GM18520 (cell line): ENCODE data around the gene PPBP.
"Not testable (repeated sequence)": the region's sequence is repeated elsewhere in the genome, so short reads cannot be mapped to it uniquely, and the experiment has no call there.

Experiments used
- ATAC-seq: cut with Tn5 transposase; IDR thresholded peaks from one replicate; pipeline ENCODE4 v1.9.1; 2021; ENCODE audit not compliant: unreplicated experiment

Gene PPBP

DNA sequence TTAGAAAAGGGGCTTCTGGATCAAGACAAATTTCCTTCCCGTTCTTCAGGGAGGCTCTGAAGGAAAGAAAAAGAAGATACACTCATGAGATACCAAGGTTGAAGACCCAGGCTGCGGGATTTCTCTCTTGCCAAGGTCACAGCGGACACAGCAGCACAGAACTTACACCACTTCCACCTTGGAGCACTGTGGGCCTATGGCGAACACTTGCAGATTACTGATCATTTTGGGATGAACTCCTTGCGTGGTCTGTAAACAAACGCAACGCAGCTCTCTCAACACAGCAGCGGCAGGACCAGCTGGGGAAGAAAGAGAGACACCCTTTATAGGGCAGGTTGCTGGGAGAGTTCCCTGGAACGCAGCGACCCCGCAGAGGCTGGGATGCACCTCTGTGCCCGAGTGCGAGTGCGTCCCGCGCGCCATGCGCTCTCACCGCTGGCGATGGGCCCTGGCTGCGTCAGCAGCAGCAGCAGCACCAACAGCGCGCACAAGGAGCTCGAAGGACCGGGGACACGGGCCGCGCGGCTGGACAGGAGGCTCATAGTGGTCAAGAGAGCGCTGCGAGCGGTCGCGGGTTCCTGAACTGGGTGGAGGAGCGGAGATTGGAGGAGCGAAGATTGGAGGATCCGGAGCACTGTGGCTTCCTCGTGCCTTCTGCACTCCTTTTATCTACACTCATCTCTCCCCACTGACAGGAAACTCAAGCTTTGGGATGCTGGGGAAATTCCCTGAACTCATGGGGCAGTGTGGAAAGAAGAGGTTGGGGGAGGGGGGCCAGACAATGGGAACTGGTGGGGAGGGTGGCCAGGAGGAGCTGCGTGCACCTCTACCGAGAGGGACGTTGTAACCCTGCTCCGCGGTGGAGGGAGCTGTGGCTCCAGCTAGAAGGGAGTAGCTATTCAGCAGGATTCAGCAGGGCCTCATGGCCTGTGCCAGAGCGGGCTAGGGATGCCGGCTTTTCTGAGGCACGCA is 10.3 kb upstream of the PPBP start, which contains the start of gene CXCL5:
TSS of gene CXCL5 (minus strand) at position 638 of the 972 bp plus-strand sequence. CDS start at position 542, 96 bp downstream.
- ATAC-seq, result no peak

- no peak for ATAC-seq
Observed at GRCh38 chr4:73992050-73992449, 4.1 kb upstream of the PPBP start.

GRCh38 chr4:73991742-73992000 is 3.7 kb upstream of the PPBP start:
- no peak for ATAC-seq

DNA sequence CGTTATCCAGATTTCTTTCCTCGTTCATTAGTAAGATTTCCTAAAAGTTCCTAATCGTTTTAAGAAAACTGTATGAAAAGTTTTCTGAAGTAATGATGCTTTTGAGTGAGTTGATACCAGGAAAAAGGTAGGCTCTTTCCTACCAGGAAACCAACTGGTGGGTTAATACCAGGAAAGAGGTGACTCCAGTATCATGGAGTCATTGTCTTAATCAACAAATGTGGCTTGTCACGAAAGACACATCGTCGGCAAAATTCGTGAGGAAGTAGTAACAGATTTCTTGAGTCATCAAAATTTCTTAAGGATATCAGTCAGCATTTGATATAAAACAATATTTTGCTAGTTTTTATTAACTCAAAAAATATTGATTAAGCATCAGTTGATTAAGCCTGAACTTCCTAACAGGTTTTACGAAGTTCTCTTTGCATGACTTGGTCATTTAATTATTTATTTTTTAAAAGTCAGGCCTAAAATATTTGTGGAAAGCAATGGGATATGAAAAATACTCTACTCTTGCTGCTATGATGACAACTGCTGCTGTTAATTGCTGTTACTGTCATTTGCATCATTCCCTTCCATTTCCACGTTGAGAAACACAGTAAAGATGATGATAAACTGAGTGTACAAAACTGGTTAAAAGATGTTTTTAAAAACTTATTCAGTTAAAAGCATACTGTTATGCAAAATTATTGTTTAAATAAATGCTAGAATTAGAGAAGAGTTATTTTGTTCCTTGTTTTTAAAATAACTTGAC is 3.2 kb upstream of the PPBP start:
- ATAC-seq, result no peak

GRCh38 chr4:73989928-73990327 is 1.9 kb upstream of the PPBP start:
- ATAC-seq, result no peak

GRCh38 chr4:73989031-73989430 is 1.0 kb upstream of the PPBP start:
- ATAC-seq, result no peak

DNA sequence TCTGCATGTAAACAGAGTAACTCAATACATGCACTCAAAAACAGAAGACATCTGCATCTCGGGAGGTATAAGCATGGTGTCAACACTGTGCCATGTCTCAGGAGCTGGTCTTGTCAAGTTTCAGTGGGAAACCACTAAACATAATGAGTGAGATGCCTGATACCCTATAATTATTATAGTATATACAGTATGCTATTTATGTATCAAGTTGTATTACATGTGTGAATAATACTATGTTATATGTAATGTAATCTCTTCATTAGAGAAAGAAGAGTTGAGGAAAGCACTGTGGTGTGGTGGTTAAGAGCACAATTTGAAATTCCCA is 2.5 kb downstream of the PPBP start:
- no peak for ATAC-seq

DNA sequence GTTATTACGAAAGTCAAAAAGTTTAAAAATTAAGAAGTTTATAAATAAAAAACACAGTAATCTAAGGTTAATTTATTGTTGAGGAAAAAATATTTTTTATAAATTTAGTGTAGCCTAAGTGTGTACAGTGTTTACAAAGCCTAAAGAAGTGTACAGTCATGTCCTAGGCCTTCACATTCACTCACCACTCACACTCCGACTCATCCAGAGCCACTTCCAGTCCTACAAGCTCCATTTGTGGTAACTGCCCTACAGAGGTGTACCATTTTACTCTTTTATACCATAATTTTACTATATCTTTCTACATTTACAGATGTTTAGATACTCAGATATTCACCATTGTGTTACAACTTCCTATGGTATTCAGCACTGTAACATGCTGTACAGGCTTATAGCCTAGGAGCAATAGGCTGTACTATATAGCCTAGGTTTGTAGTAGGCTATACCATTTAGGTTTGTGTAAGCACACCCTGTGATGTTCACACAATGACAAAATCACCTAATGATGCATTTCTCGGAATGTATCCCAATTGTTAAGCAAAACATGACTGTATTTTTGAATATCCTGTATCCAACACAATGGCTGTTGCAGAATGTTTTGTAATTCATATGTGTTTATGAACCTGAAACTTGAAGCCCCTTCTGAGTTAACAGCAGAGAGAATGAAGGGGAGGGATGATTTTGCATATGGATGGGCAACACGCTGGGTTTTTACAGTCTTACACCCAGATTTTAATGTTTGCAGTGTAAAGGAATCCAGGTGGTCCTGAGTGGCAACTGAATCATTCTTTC is 3.1 kb downstream of the PPBP start:
- ATAC-seq, result no peak

DNA sequence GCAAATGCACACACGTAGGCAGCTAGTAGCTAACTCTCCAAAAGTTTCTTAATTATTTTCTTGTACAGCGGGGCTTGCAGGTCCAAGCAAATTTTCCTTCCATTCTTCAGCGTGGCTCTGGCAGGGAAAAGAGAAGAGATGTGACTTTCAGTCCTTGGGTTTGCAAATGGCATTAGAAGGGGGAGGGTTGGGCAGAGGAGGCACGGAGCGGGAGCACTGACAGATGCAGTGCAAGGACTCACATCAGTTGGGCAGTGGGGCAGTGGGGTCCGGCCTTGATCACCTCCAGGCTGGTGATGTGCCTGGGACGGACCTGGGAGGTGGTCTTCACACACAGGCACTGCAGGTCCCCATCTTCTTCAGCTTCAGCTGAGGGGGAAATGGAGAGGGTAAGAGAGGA is 6.8 kb downstream of the PPBP start:
- not testable (repeated sequence) for ATAC-seq

- ATAC-seq, result no peak
Observed at GRCh38 chr4:73979407-73979957, 8.5 kb downstream of the PPBP start.

GRCh38 chr4:73978886-73979285 is 9.1 kb downstream of the PPBP start:
- no peak for ATAC-seq

- ATAC-seq, result no peak
Observed at GRCh38 chr4:73976716-73977115, 11.3 kb downstream of the PPBP start.

GRCh38 chr4:73976217-73976616 is 11.8 kb downstream of the PPBP start:
- ATAC-seq, result no peak

DNA sequence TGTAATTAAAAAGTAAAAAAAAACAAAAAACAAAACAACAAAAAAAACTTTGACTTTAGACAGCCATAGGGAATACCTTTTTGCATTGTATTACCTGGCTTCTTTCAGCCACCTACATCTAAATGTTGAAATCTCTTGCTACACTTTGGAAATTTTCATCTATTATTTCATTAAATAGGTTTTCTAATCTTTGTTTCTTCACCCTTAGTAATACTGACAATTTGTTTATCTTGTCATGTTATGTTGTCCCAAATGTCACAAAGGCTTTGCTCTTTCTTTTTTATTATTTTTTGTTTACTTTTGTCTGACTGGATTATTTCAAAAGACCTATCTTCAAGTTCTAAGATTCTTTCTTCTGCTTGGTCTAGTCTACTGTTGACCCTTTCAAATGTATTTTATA is 13.6 kb downstream of the PPBP start:
- no peak for ATAC-seq

DNA sequence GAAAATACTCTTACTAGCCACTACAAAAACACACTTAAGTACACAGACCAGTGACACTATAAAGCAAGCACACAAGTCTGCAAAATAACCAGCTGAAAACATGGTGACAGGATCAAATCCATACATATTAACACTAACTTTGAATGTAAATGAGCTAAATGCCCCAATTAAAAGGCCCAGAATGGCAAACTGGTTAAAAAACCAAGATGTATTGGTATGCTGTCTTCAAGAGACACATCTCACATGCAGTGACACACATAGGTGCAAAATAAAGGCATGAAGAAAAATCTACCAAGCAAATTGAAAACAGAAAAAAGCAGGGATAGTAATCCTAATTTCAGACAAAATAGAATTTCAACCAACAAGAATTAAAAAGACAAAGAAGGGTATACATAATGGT is 17.0 kb downstream of the PPBP start:
- no peak for ATAC-seq

- no peak for ATAC-seq
Observed at GRCh38 chr4:73970011-73970410, 18.0 kb downstream of the PPBP start.

- no peak for ATAC-seq
Observed at GRCh38 chr4:73967866-73968265, 20.1 kb downstream of the PPBP start.

DNA sequence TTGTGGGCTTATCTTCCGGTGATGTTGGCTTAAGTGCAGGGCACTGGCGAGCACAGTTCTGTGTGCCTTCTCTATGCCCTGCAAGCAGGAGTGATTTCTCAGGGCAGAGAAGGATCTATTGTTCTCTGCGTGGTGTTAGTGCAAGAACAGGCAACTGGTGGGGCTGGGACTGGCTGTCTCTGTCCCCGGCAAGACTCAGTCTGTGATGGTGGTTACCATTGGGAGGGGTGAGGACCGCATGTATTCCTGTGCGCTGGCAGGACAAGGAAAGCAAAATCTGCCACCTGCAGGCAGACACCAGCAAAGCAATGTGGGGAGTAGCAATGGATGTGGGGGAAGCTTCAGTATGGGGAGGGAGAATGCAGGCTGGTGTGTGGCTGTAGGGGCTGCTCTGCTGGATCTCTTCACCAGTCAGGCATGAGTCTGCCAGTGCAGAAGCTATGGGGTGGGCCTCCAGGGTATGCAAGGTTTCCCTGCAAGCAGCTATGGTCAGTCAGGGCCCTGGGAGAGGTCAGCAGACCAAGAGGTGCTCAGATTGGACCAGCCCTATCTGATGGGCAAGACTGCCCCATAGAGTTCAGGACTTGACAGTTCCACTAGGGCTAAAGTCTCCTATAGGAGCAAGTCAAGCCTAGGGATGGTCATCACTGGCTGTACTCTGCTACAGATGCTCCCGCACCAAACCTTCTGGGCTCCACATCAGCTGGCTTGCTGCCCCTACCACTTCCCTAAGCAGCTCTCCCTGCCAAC is 23.0 kb downstream of the PPBP start:
- ATAC-seq, result no peak

- ATAC-seq, result no peak
Observed at GRCh38 chr4:73962724-73963123, 25.3 kb downstream of the PPBP start.

- ATAC-seq, result not testable (repeated sequence)
Observed at GRCh38 chr4:73959041-73959440, 28.9 kb downstream of the PPBP start.

GRCh38 chr4:73952352-73952751 is 35.6 kb downstream of the PPBP start:
- no peak for ATAC-seq
